Measurements from ENCODE around the gene PDE6C.

- TF ChIP-seq REST (IDR thresholded peaks at IDR 0.05; ENCODE audit: low read depth) (no peak), CREB1 (IDR thresholded peaks at IDR 0.05; ENCODE audit: low read depth) (no peak), NFIC (IDR thresholded peaks at IDR 0.05) (no peak), TAF1 (IDR thresholded peaks at IDR 0.05; ENCODE audit: low read depth) (no peak), MAX (IDR thresholded peaks at IDR 0.05) (no peak), EGR1 (IDR thresholded peaks at IDR 0.05) (no peak), ZBTB7A (IDR thresholded peaks at IDR 0.05; ENCODE audit: low read depth) (no peak), USF1 (IDR thresholded peaks at IDR 0.05) (no peak), FOXM1 (IDR thresholded peaks at IDR 0.05; ENCODE audit: borderline replicate concordance, low read depth) (no peak), RAD21 (IDR thresholded peaks at IDR 0.05; ENCODE audit: low read depth) (no peak), YY1 (IDR thresholded peaks at IDR 0.05; ENCODE audit: low read depth) (no peak), TEAD4 (IDR thresholded peaks at IDR 0.05) (no peak)
Measured at GRCh38 chr10:93615576-93616235, 3.4 kb downstream of the PDE6C start.

Data from Ishikawa (cell line).